ENCODE measurements around the gene CORO2B.

GRCh38 chr15:68582236-68582635, 3.4 kb downstream of the CORO2B start:
- TF ChIP-seq CTCF (IDR thresholded peaks at IDR 0.05) (no peak), POLR2A (IDR thresholded peaks at IDR 0.05) (no peak)

Measured in uterus (tissue), 2 donors.